Stomach (tissue), 4 donors: ENCODE data around the gene NBPF1.
"Not testable (repeated sequence)": the region's sequence is repeated elsewhere in the genome, so short reads cannot be mapped to it uniquely, and the experiment has no call there.

Experiments used
- CTCF ChIP-seq, 7 experiments: fragments of 450-650 bp in 4 of 7; fragments of 200-600 bp in 3 of 7; sonication (generic) in 3 of 7; IDR thresholded peaks; one replicate each; pipeline ENCODE4 v1.5.1; 2016 to 2019; ENCODE audit warnings: antibody characterized with exemption in 7 of 7, control low read depth in 2 of 7, mild to moderate bottlenecking in 1 of 7
- POLR2AphosphoS5 ChIP-seq, 3 donors: sonication (generic); formaldehyde crosslinking; IDR thresholded peaks; one replicate each; pipeline ENCODE4 v1.6.1; 2016; ENCODE audit warnings: antibody characterized with exemption in 3 of 3

- TF ChIP-seq CTCF, POLR2AphosphoS5 (IDR thresholded peaks at IDR 0.05): not testable (repeated sequence)
These were observed 3.6 kb downstream of the NBPF1 start for GRCh38 chr1:16609761-16610160.
